ENCODE data around the gene NLGN3.

GRCh38 chrX:71177327-71177726 is 32.7 kb downstream of the NLGN3 start:
- TF ChIP-seq EZH2phosphoT487 (IDR thresholded peaks at IDR 0.05; ENCODE audit: low read depth, severe bottlenecking, unreplicated experiment) (no peak), CTCF (IDR thresholded peaks at IDR 0.05; ENCODE audit: poor library complexity) (no peak), EZH2 (IDR thresholded peaks at IDR 0.05; ENCODE audit: borderline replicate concordance) (no peak)

All from hepatocyte (in vitro differentiated cells).